Ectodermal cell (in vitro differentiated cells): ENCODE results near the gene SNAI3.
A peak's percentile ranks its signal among the peaks of the same experiment; 100 is the strongest.

Experiments used
- H3K27ac ChIP-seq: 2 replicates; pipeline ENCODE4 v1.7.0; 2013; ENCODE audit warnings: mild to moderate bottlenecking, low read depth, low read length; ENCODE audit not compliant: insufficient read depth, poor library complexity, severe bottlenecking
- H3K27me3 ChIP-seq: 2 replicates; pipeline ENCODE4 v1.7.0; 2013; ENCODE audit warnings: mild to moderate bottlenecking, low read length; ENCODE audit not compliant: insufficient read depth, control insufficient read depth, poor library complexity, severe bottlenecking
- H3K36me3 ChIP-seq: one replicate; pipeline ENCODE4 v1.7.0; 2013; ENCODE audit warnings: low read length; ENCODE audit not compliant: control insufficient read depth, insufficient read depth
- H3K4me1 ChIP-seq: one replicate; pipeline ENCODE4 v1.7.0; 2013; ENCODE audit warnings: low read length; ENCODE audit not compliant: control insufficient read depth, insufficient read depth
- H3K4me3 ChIP-seq: 2 replicates; pipeline ENCODE4 v1.7.0; 2013; ENCODE audit warnings: low read depth, low read length, control low read depth; ENCODE audit not compliant: insufficient read depth
- H3K9me3 ChIP-seq: 2 replicates; pipeline ENCODE4 v1.7.0; 2013; ENCODE audit warnings: mild to moderate bottlenecking, low read length, moderate library complexity; ENCODE audit not compliant: control insufficient read depth
- WGBS, 2 experiments: methylation state at CpG; one replicate each; pipeline ENCODE4 v1.1.7; 2013; ENCODE audit warnings: missing lambda C conversion rate in 2 of 2; 5-methylcytosine and 5-hydroxymethylcytosine counted together

The SNAI3 gene

GRCh38 chr16:88649924-88650748, 36.2 kb downstream of the SNAI3 start:
- WGBS, 2 experiments = 15 to 16% methylated on average over 37 of the region's 37 CpGs
- Histone ChIP-seq H3K4me3 (peak overlapping the region; percentile 74), H3K36me3 (peaks cover 4% of the 10 kb centered on the region), H3K4me1 (peaks cover 14% of the 10 kb centered on the region), H3K27ac (no peak overlapping the region), H3K9me3 (no peaks in the 10 kb centered on the region), H3K27me3 (no peaks in the 10 kb centered on the region)

GRCh38 chr16:88649195-88649923, 36.9 kb downstream of the SNAI3 start:
- no peak overlapping the region for H3K27ac ChIP-seq

GRCh38 chr16:88647178-88648070, 38.9 kb downstream of the SNAI3 start:
- Histone ChIP-seq H3K9me3 (no peaks in the 10 kb centered on the region), H3K4me1 (peaks cover 14% of the 10 kb centered on the region), H3K27ac (no peak overlapping the region), H3K4me3 (no peak overlapping the region), H3K36me3 (no peaks in the 10 kb centered on the region), H3K27me3 (no peaks in the 10 kb centered on the region)
- WGBS, 2 experiments = 94% methylated on average over 22 of the region's 22 CpGs

More at GRCh38 chr16:88649195-88649923, 36.9 kb downstream of the SNAI3 start:
- Histone ChIP-seq H3K9me3 (no peaks in the 10 kb centered on the region), H3K27me3 (no peaks in the 10 kb centered on the region), H3K4me1 (peaks cover 14% of the 10 kb centered on the region), H3K36me3 (no peaks in the 10 kb centered on the region), H3K4me3 (peak overlapping the region; percentile 74)
- 86 to 88% methylated on average over 20 of the region's 20 CpGs for WGBS, 2 experiments

DNA sequence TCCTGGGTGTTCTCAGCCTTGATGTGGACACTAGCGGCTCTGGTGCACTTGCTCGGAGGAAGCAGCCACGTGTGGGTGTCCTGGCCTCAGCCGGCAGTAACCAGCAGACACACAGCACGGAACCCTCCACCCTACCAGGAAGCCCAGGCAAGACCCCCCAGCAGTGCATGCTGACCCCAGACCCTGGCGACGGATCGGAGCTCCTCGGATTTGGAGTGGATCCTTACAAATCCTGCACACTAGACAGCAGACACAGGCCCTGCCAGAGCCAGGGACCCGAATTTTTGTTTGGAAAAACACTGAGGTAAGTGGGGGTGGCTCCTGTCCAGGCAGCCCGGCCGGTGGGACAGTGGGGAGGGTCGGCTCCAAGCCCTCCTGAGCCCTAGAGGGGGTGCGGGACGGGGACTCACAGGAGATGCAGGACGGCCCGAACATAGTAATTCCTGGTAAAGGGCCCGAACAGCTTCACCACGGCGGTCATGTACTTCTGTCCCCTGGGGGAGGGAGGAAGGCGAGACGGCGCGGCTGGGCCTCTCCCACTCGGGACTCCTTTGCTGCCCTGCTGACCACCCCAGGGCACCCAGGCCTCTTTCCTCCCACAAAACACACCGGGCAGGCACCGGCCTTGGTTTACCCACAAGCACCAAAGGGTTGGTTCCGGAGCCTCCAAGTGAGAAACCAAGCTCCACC, 39.8 kb downstream of the SNAI3 start:
- H3K4me1 ChIP-seq = peaks cover 13% of the 10 kb centered on the region
- no peaks in the 10 kb centered on the region for H3K9me3 ChIP-seq
- H3K36me3 ChIP-seq = no peaks in the 10 kb centered on the region
- 93% methylated on average over 28 of the region's 28 CpGs for WGBS, 2 experiments
- no peaks in the 10 kb centered on the region for H3K27me3 ChIP-seq
- H3K4me3 ChIP-seq = no peak overlapping the region
- no peak overlapping the region for H3K27ac ChIP-seq

GRCh38 chr16:88645941-88646340, 40.4 kb downstream of the SNAI3 start:
- WGBS, 2 experiments = 90% methylated on average over 23 of the region's 23 CpGs
- Histone ChIP-seq H3K27me3 (no peaks in the 10 kb centered on the region), H3K4me1 (peaks cover 8% of the 10 kb centered on the region), H3K9me3 (no peaks in the 10 kb centered on the region), H3K4me3 (no peak overlapping the region), H3K27ac (no peak overlapping the region), H3K36me3 (no peaks in the 10 kb centered on the region)

DNA sequence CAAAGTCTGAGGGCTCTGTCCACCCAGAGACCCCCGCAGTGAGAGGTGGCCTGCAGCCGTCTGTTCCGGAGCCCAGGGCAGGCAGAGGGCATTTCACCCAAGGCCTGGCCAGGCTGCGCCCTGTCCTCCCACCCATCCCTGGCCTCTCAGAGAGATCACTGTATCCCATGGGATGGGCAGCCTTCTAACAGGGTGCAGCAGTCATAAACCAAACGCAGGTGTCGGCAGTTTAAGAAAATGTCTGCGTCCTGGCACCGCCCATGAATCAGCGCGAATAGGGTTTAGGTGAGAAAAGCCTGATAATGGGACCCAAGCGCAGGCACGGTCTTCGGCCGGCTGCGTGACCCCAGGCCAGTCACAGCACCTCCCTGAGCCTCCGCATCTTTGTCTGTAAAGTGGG, 40.9 kb downstream of the SNAI3 start:
- Histone ChIP-seq H3K27me3 (no peaks in the 10 kb centered on the region), H3K27ac (no peak overlapping the region), H3K4me1 (peaks cover 8% of the 10 kb centered on the region), H3K9me3 (no peaks in the 10 kb centered on the region), H3K36me3 (no peaks in the 10 kb centered on the region), H3K4me3 (no peak overlapping the region)
- WGBS, 2 experiments = 95% methylated on average over 16 of the region's 16 CpGs

GRCh38 chr16:88643644-88643932, 42.7 kb downstream of the SNAI3 start:
- no peaks in the 10 kb centered on the region for H3K36me3 ChIP-seq
- no peaks in the 10 kb centered on the region for H3K4me1 ChIP-seq
- WGBS, 2 experiments = 92 to 93% methylated on average over 9 of the region's 9 CpGs
- H3K27ac ChIP-seq = no peak overlapping the region
- peaks cover 10% of the 10 kb centered on the region for H3K27me3 ChIP-seq
- no peak overlapping the region for H3K4me3 ChIP-seq
- H3K9me3 ChIP-seq = no peaks in the 10 kb centered on the region

DNA sequence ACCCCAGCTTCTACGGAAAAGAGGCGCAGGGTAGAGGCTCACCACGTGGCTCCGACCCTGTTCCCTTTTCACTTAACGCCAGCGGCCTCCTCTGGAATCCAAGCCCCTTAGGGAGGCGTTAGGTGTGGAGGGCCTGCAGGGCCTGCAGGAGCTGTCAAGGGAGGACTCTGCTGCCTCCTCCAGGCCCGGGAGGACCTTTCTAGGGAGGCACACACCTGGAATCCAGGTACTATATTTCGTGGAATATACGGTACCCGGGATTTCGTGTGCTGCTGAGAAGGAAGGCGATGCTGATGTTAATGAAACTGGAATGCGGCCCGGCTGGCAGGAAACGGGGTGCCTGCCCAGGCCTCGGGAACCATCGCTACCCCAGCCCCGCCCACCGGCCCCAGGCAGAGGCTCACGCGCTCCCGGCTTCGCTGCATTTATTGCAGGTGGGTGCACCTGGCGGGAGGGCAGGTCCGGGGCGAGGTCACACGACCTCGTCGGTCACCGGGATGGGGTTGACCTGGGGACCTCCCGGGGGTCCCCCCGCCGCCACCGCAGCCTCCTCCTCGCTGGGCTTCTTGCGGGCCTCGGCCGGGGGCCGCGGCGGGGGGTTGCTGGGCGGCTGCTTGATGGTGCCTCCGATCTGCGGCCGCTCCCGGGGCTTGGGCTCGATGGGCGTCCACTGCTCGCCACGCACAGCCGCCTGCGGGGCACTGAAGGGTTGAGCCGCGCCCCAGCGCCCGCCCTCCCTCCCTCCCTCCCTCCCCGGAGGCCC, 43.2 kb downstream of the SNAI3 start:
- no peak overlapping the region for H3K27ac ChIP-seq
- no peaks in the 10 kb centered on the region for H3K9me3 ChIP-seq
- peaks cover 10% of the 10 kb centered on the region for H3K27me3 ChIP-seq
- H3K4me3 ChIP-seq = no peak overlapping the region
- 92 to 93% methylated on average over 56 to 58 of the region's 58 CpGs for WGBS, 2 experiments
- no peaks in the 10 kb centered on the region for H3K4me1 ChIP-seq
- H3K36me3 ChIP-seq = no peaks in the 10 kb centered on the region

DNA sequence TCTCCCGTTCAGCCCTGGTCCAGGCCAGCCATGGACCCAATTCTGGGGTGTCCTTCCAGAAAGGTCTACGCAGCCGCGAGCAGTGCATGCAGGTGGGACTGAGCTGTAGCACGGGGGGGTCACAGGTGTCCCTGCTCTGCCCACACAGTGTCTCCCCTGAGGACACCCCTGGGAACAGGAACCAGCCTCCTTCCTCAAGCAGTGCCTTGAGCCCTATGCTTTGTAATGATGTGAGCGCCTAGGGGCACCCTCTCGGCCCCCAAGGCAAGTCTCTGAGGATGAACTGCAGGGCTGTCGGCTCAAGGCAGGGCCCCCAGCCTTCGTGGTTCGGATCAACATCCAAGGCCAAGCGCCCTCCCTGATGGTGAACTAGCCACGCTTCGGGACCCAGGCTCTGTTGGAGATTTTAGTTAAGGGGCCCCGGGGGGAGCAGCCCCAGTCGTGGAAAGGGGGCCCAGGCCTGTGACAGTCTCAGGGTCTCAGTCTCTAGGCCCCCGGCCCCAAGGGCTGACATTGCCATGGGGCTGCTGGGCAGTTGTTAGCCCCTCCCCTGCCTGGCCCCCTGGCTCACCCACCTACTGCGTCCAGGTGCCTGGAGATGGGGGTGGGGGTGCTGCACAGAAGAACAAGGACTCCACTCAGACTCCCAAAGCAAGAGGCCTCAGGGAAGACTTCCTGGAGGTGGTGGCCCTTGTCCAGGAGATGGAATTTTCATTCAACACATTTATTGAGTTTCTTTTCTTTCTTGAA, 45.6 kb downstream of the SNAI3 start:
- Histone ChIP-seq H3K27me3 (peaks cover 12% of the 10 kb centered on the region), H3K36me3 (no peaks in the 10 kb centered on the region), H3K4me1 (no peaks in the 10 kb centered on the region), H3K27ac (no peak overlapping the region), H3K4me3 (no peak overlapping the region), H3K9me3 (no peaks in the 10 kb centered on the region)
- 89 to 91% methylated on average over 17 of the region's 17 CpGs for WGBS, 2 experiments
